Neural cell (in vitro differentiated cells): Measurements from ENCODE around the gene SYT7.

Source experiments
- EP300 ChIP-seq: fragments of 450-650 bp; conservative IDR thresholded peaks from 2 replicates; pipeline ENCODE4 v1.6.1; 2014; ENCODE audit warnings: antibody characterized with exemption, mild to moderate bottlenecking, moderate library complexity; ENCODE audit not compliant: poor library complexity, severe bottlenecking
- EZH2 ChIP-seq: fragments of 200-600, 300-800 bp; shearing (Covaris generic), sonication (generic); IDR thresholded peaks from 2 replicates; pipeline ENCODE4 v1.6.1; 2014; ENCODE audit warnings: antibody characterized with exemption, low read length, borderline replicate concordance, mild to moderate bottlenecking; ENCODE audit not compliant: insufficient read depth, poor library complexity, severe bottlenecking
- MXI1 ChIP-seq: fragments of 450-650 bp; conservative IDR thresholded peaks from 2 replicates; pipeline ENCODE4 v1.6.1; 2014; ENCODE audit warnings: antibody characterized with exemption, mild to moderate bottlenecking; ENCODE audit not compliant: poor library complexity, severe bottlenecking

- TF ChIP-seq MXI1 = no peak
- TF ChIP-seq EZH2 = no peak
- TF ChIP-seq EP300 = no peak
These were observed 105.4 kb downstream of the SYT7 start for GRCh38 chr11:61475433-61475832.
